B cell (primary cell): ENCODE measurements around the gene GLT1D1. TPM values are rescaled to one million over a fixed set of nuclear protein-coding genes. Genes with fewer than 3 reads are reported as not detected.

Experiments
- ATAC-seq: fragments of 200-7000 bp; cut with Tn5 transposase; one replicate; pipeline ENCODE4 v1.10.0; 2021; ENCODE audit warnings: low read depth, mild to moderate bottlenecking, moderate number of reproducible peaks, moderate library complexity
- CTCF ChIA-PET: fragments of 350-600 bp; sonication (Branson Sonifier 250); formaldehyde crosslinking; loops from one replicate; lab custom pipeline; 2021; ENCODE audit warnings: antibody characterized with exemption, inconsistent platforms; lab: Charles Lee
- POLR2A ChIA-PET: fragments of 350-600 bp; sonication (Branson Sonifier 250); formaldehyde crosslinking; loops from one replicate; lab custom pipeline; 2021; ENCODE audit warnings: antibody characterized with exemption; lab: Charles Lee
- DNase-seq: peaks from one replicate; pipeline ENCODE4 v3.0.0; 2013
- H2AFZ ChIP-seq: 2 replicates; pipeline ENCODE4 v1.6.1; 2012; ENCODE audit warnings: mild to moderate bottlenecking, low read depth, low read length; ENCODE audit not compliant: insufficient read depth, poor library complexity, severe bottlenecking
- H3K27ac ChIP-seq, 2 donors: 1 replicate in 1 of 2; 2 replicates in 1 of 2; pipeline ENCODE4 v1.5.1; 2012 to 2013; ENCODE audit warnings: low read length in 2 of 2, mild to moderate bottlenecking in 2 of 2, moderate library complexity in 1 of 2
- H3K27me3 ChIP-seq, 4 experiments: fragments of 200-600 bp in 1 of 4; sonication (generic) in 1 of 4; replicated peaks in 1 of 4; 1 replicate in 2 of 4; 2 replicates in 2 of 4; pipeline versions ENCODE4 v1.6.1 to v1.7.0; 2013 to 2016; ENCODE audit warnings: low read length in 3 of 4, mild to moderate bottlenecking in 2 of 4, mixed read lengths in 1 of 4, moderate library complexity in 1 of 4; ENCODE audit not compliant: insufficient read depth in 4 of 4, control insufficient read depth in 3 of 4; ENCODE audit errors: control extremely low read depth in 1 of 4
- H3K36me3 ChIP-seq, 2 experiments: replicated peaks in 1 of 2; 1 replicate in 1 of 2; 2 replicates in 1 of 2; pipeline versions ENCODE4 v1.6.1 to v1.7.1; 2013; ENCODE audit warnings: low read length in 1 of 2; ENCODE audit not compliant: insufficient read depth in 2 of 2, control insufficient read depth in 1 of 2; ENCODE audit errors: control extremely low read depth in 1 of 2, extremely low read depth in 1 of 2
- H3K4me1 ChIP-seq, 2 donors: fragments of 200-600 bp in 1 of 2; sonication (generic) in 1 of 2; 1 replicate in 1 of 2; 2 replicates in 1 of 2; pipeline versions ENCODE4 v1.5.1 to v1.6.1; 2013 to 2017; ENCODE audit warnings: low read length in 2 of 2; ENCODE audit not compliant: control insufficient read depth in 2 of 2, insufficient read depth in 2 of 2
- H3K4me2 ChIP-seq: replicated peaks from 2 replicates; pipeline ENCODE3; 2012; ENCODE audit warnings: mild to moderate bottlenecking, low read depth, low read length; ENCODE audit not compliant: poor library complexity, severe bottlenecking
- H3K4me3 ChIP-seq, 5 experiments: fragments of 200-600 bp in 1 of 5; sonication (generic) in 1 of 5; 1 replicate in 3 of 5; 2 replicates in 2 of 5; pipeline versions ENCODE4 v1.5.1 to v1.7.0; 2011 to 2016; ENCODE audit warnings: low read length in 4 of 5, mild to moderate bottlenecking in 4 of 5, low read depth in 2 of 5, control low read depth in 1 of 5, moderate library complexity in 1 of 5; ENCODE audit not compliant: insufficient read depth in 1 of 5; ENCODE audit errors: control extremely low read depth in 1 of 5, extremely low read depth in 1 of 5
- H3K79me2 ChIP-seq: fragments of 200-600 bp; sonication (generic); one replicate; pipeline ENCODE4 v1.6.0; 2016; ENCODE audit warnings: low read length; ENCODE audit not compliant: control insufficient read depth, insufficient read depth
- H3K9ac ChIP-seq: fragments of 200-600 bp; sonication (generic); 2 replicates; pipeline ENCODE4 v1.6.1; 2017; ENCODE audit warnings: mild to moderate bottlenecking, low read length, moderate library complexity
- H3K9me3 ChIP-seq, 3 donors: one replicate each; pipeline versions ENCODE4 v1.6.1 to v1.7.1; 2013; ENCODE audit warnings: low read length in 2 of 3; ENCODE audit not compliant: control insufficient read depth in 2 of 3, insufficient read depth in 1 of 3; ENCODE audit errors: control extremely low read depth in 1 of 3
- H4K20me1 ChIP-seq: 2 replicates; pipeline ENCODE4 v1.6.0; 2012; ENCODE audit warnings: mild to moderate bottlenecking, low read length; ENCODE audit not compliant: insufficient read depth, control insufficient read depth, poor library complexity, severe bottlenecking
- H3K27ac Mint-ChIP-seq: one replicate; pipeline ENCODE4 v1.8.0; 2021; ENCODE audit warnings: mixed read lengths
- H3K27me3 Mint-ChIP-seq: one replicate; pipeline ENCODE4 v1.8.0; 2021; ENCODE audit warnings: mixed read lengths
- H3K4me1 Mint-ChIP-seq: one replicate; pipeline ENCODE4 v1.8.0; 2021; ENCODE audit warnings: mixed read lengths
- H3K4me3 Mint-ChIP-seq: one replicate; pipeline ENCODE4 v1.8.0; 2021; ENCODE audit warnings: mixed read lengths
- H3K9me3 Mint-ChIP-seq: one replicate; pipeline ENCODE4 v1.8.0; 2022; ENCODE audit warnings: mixed read lengths; ENCODE audit not compliant: insufficient read depth
- EZH2 ChIP-seq: IDR thresholded peaks from 2 replicates; pipeline ENCODE4 v1.6.1; 2012; ENCODE audit warnings: borderline replicate concordance, low read depth, mild to moderate bottlenecking, moderate library complexity, low read length; ENCODE audit not compliant: insufficient read depth, poor library complexity, severe bottlenecking
- WGBS: methylation state at CpG from one replicate; pipeline ENCODE4 v1.1.5; 2013; ENCODE audit warnings: missing lambda C conversion rate; ENCODE audit not compliant: insufficient coverage; 5-methylcytosine and 5-hydroxymethylcytosine counted together
- intact Hi-C: fragments of 100-400 bp; cut with micrococcal nuclease; formaldehyde crosslinking; loops from one replicate; pipeline ENCODE4 v1.10.0; 2022
- polyA plus RNA-seq: library from polyadenylated mRNA; depleted of rRNA; stranded (reverse); fragments of >200 nt; gene quantifications from 2 replicates; pipeline ENCODE4 v1.2.3, GENCODE V29; 2012
- total RNA-seq, 2 donors: library from RNA; stranded (reverse); fragments of 120-200 nt in 1 of 2; gene quantifications; 1 replicate in 1 of 2; 2 replicates in 1 of 2; pipeline versions ENCODE4 v1.2.3 to v1.2.4, GENCODE V29; 2013 to 2022
- TF ChIP-seq, protein P1 (sequence below): fragments of 200-600 bp; IDR thresholded peaks from one replicate; pipeline ENCODE4 v1.8.0; 2022; ENCODE audit warnings: antibody characterized with exemption, mild to moderate bottlenecking

Gene GLT1D1
- total and polyA plus RNA-seq, 2 donors (not counting 1 experiment from before 2014, with no cell fraction given): 0.22 to 0.49 TPM

DNA sequence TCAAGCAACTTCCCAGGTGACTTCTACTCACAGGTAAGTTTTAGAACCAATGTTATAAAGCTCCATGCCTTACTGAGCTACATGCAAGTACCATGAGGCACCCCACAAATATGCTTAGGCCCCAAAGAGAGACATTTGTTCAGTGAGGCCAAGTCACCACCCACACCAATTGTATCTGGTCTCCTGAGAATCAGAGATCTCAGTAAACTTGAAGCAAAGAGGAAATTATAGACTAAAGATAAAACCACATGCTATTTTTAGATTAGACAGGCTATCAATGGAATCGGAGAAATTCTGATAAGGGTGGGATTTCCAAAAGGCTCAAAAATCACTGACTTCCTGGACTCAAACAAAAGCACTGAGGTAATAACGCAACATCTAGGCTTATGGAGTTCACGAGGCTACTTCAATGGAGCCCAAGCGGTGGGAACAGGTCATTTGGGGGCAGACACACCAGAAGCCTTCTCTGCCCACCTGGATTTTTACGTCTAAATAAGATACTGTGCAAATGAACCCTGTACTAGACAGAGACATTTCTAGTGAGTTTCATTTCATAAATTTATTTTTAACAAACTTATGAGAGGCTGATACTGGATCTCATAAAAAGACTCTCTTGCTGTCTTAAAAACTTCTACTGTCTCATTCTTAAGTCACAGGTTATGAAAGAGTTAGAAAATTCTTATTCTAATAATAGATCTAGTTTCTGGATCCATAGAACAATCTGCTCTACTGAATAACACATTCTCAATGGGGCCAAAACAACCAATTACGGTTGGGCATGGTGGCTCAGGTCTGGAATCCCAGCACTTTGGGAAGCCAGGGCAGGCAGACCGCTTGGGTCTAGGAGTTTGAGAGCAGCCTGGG lies 37.3 kb upstream of the GLT1D1 start:
- H3K79me2 ChIP-seq: peaks cover 100% of the 10 kb centered on the region
- Mint-ChIP-seq H3K4me3 (peak overlapping the region; percentile 71), H3K9me3 (no peaks in the 10 kb centered on the region), H3K27me3 (no peaks in the 10 kb centered on the region), H3K4me1 (peaks cover 85% of the 10 kb centered on the region), H3K27ac (peak overlapping the region; percentile 76)
- ChIA-PET POLR2A (no interaction called here), CTCF (interaction anchor here (1.5 kb wide), 1 partner anchor 16 kb away, joined by 3 read pairs; no protein-coding TSS in a partner anchor)
- peak overlapping the region; percentile 62 for H3K4me2 ChIP-seq
- TF ChIP-seq, protein P1, sequence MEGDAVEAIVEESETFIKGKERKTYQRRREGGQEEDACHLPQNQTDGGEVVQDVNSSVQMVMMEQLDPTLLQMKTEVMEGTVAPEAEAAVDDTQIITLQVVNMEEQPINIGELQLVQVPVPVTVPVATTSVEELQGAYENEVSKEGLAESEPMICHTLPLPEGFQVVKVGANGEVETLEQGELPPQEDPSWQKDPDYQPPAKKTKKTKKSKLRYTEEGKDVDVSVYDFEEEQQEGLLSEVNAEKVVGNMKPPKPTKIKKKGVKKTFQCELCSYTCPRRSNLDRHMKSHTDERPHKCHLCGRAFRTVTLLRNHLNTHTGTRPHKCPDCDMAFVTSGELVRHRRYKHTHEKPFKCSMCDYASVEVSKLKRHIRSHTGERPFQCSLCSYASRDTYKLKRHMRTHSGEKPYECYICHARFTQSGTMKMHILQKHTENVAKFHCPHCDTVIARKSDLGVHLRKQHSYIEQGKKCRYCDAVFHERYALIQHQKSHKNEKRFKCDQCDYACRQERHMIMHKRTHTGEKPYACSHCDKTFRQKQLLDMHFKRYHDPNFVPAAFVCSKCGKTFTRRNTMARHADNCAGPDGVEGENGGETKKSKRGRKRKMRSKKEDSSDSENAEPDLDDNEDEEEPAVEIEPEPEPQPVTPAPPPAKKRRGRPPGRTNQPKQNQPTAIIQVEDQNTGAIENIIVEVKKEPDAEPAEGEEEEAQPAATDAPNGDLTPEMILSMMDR: no peak
- no peak for TF ChIP-seq EZH2
- H3K9me3 ChIP-seq: no peaks in the 10 kb centered on the region
- H3K27me3 ChIP-seq: no peaks in the 10 kb centered on the region
- H4K20me1 ChIP-seq: peaks cover 49% of the 10 kb centered on the region
- no peak overlapping the region for H2AFZ ChIP-seq
- WGBS: 70% methylated on average over 4 of the region's 7 CpGs
- H3K27ac ChIP-seq: peak overlapping the region; percentile 5 to 92
- intact Hi-C loops: no loop called here
- H3K4me3 ChIP-seq: peak overlapping the region in 1 of 5 experiments; percentile 32
- no peak for ATAC-seq
- H3K4me1 ChIP-seq: peaks cover 72 to 82% of the 10 kb centered on the region in 2 donors
- H3K36me3 ChIP-seq: peaks cover 3 to 46% of the 10 kb centered on the region in 2 experiments
- peak overlapping the region; percentile 40 for H3K9ac ChIP-seq
- DNase-seq: no peak

DNA sequence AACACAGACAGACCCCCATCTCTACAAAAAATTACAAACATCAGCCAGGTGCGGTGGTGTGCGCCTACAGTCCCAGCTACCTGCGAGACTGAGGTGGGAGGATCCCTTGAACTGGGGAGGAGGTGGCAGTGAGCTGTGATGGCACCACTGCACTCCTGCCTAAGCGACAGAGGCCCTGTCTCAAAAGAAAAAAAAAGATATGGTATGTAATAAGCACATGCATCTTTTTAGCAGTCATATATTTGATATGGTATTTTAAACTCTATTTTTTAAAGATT lies 36.7 kb upstream of the GLT1D1 start:
- peak overlapping the region; percentile 40 for H3K9ac ChIP-seq
- H3K4me1 ChIP-seq: peaks cover 72 to 83% of the 10 kb centered on the region in 2 donors
- H3K36me3 ChIP-seq: peaks cover 3 to 48% of the 10 kb centered on the region in 2 experiments
- peak overlapping the region in 1 of 5 experiments; percentile 32 for H3K4me3 ChIP-seq
- H3K27ac ChIP-seq: peak overlapping the region in 1 of 2 donors; percentile 92
- intact Hi-C loops: no loop called here
- H4K20me1 ChIP-seq: peaks cover 54% of the 10 kb centered on the region
- H3K27me3 ChIP-seq: no peaks in the 10 kb centered on the region
- peak overlapping the region; percentile 62 for H3K4me2 ChIP-seq
- no peak for DNase-seq
- TF ChIP-seq, protein P1: no peak
- 60% methylated on average over 1 of the region's 4 CpGs for WGBS
- no peaks in the 10 kb centered on the region for H3K9me3 ChIP-seq
- peaks cover 100% of the 10 kb centered on the region for H3K79me2 ChIP-seq
- H3K9me3 Mint-ChIP-seq: no peaks in the 10 kb centered on the region
- ChIA-PET CTCF (interaction anchor here (1.5 kb wide), 1 partner anchor 17 kb away, joined by 3 read pairs; no protein-coding TSS in a partner anchor), POLR2A (no interaction called here)
- no peak overlapping the region for H2AFZ ChIP-seq
- H3K4me3 Mint-ChIP-seq: peak overlapping the region; percentile 48
- no peaks in the 10 kb centered on the region for H3K27me3 Mint-ChIP-seq
- peaks cover 88% of the 10 kb centered on the region for H3K4me1 Mint-ChIP-seq
- H3K27ac Mint-ChIP-seq: peak overlapping the region; percentile 66
- ATAC-seq: no peak
